GM12878 (cell line): ENCODE results near the gene CDCA7L. TPM values are rescaled to one million over a fixed set of nuclear protein-coding genes. Genes with fewer than 3 reads are reported as not detected.

Source experiments
- ATAC-seq: fragments of 200-7000 bp; cut with Tn5 transposase; 3 replicates; pipeline ENCODE4 v1.9.1; 2020; ENCODE audit warnings: mild to moderate bottlenecking, moderate library complexity
- BruUV-seq: library from RNA; stranded (reverse); fragments of 400-500 nt; replicated peaks from 2 replicates; lab custom pipeline; 2021; lab: Mats Ljungman, UMichigan
- CTCF ChIA-PET: fragments of 300-600 bp; sonication (Branson Sonifier 250); formaldehyde crosslinking; extraction: SDS; loops from one replicate; lab custom pipeline; 2021; ENCODE audit warnings: inconsistent platforms; lab: Yijun Ruan, JAX
- POLR2A ChIA-PET: fragments of 350-600 bp; formaldehyde crosslinking; extraction: SDS; loops from one replicate; lab custom pipeline; 2021; ENCODE audit warnings: inconsistent platforms; lab: Charles Lee
- RAD21 ChIA-PET: fragments of 300-600 bp; sonication (Branson Sonifier 250); formaldehyde crosslinking; loops from one replicate; lab custom pipeline; 2023; ENCODE audit warnings: antibody characterized with exemption; ENCODE audit not compliant: unreplicated experiment; lab: Charles Lee
- SMC1A ChIA-PET: fragments of 300-600 bp; sonication (Branson Sonifier 250); formaldehyde crosslinking; loops from one replicate; lab custom pipeline; 2023; ENCODE audit not compliant: unreplicated experiment, uncharacterized antibody; lab: Charles Lee
- DNase-seq: peaks from one replicate; pipeline ENCODE4 v3.0.0-alpha.2; 2011; ENCODE audit warnings: low read depth, low spot score
- FAIRE-seq: peaks from 3 replicates; lab custom pipeline; 2011; peaks lifted over from hg19 to GRCh38; lab: Jason Lieb, UNC
- H2AFZ ChIP-seq: 2 replicates; pipeline ENCODE4 v1.6.0; 2011; ENCODE audit warnings: low read depth, low read length, control low read depth; ENCODE audit not compliant: control insufficient read depth
- H3K27ac ChIP-seq: 2 replicates; pipeline ENCODE4 v1.5.1; 2011; ENCODE audit warnings: control low read depth; ENCODE audit not compliant: control insufficient read depth, insufficient read depth
- H3K27me3 ChIP-seq, 2 experiments: replicated peaks in 1 of 2; 2 replicates each; pipeline versions ENCODE4 v1.6.0 to v1.6.1; 2011; ENCODE audit warnings: low read length in 1 of 2; ENCODE audit not compliant: control insufficient read depth in 2 of 2, insufficient read depth in 2 of 2
- H3K36me3 ChIP-seq, 2 experiments: 2 replicates each; pipeline ENCODE4 v1.5.1; 2011; ENCODE audit warnings: low read length in 1 of 2; ENCODE audit not compliant: control insufficient read depth in 2 of 2, insufficient read depth in 2 of 2
- H3K4me1 ChIP-seq: 2 replicates; pipeline ENCODE4 v1.6.1; 2011; ENCODE audit warnings: mild to moderate bottlenecking, low read length, moderate library complexity, mixed read lengths; ENCODE audit not compliant: control insufficient read depth, insufficient read depth
- H3K4me2 ChIP-seq: 2 replicates; pipeline ENCODE4 v1.6.0; 2011; ENCODE audit warnings: control low read depth; ENCODE audit not compliant: control insufficient read depth, insufficient read depth
- H3K4me3 ChIP-seq: fragments of 200-600 bp; sonication (generic); 2 replicates; pipeline ENCODE4 v1.5.1; 2016
- H3K79me2 ChIP-seq: 2 replicates; pipeline ENCODE4 v1.6.0; 2011; ENCODE audit warnings: low read length; ENCODE audit not compliant: control insufficient read depth, insufficient read depth
- H3K9ac ChIP-seq: 2 replicates; pipeline ENCODE4 v1.8.0; 2011; ENCODE audit warnings: low read length, control low read depth, mixed read lengths; ENCODE audit not compliant: control insufficient read depth, insufficient read depth
- H3K9me3 ChIP-seq: replicated peaks from 3 replicates; pipeline ENCODE4 v1.5.1; 2011; ENCODE audit warnings: mild to moderate bottlenecking, low read length; ENCODE audit not compliant: control insufficient read depth, insufficient read depth
- H4K20me1 ChIP-seq: 2 replicates; pipeline ENCODE4 v1.6.0; 2011; ENCODE audit not compliant: control insufficient read depth, insufficient read depth
- CBX3 ChIP-seq: fragments of 200-600 bp; sonication (generic); IDR thresholded peaks from 2 replicates; pipeline ENCODE4 v1.6.1; 2016; ENCODE audit warnings: low read depth, borderline replicate concordance
- EED ChIP-seq: sonication (generic); IDR thresholded peaks from 2 replicates; pipeline ENCODE4 v1.6.1; 2016; ENCODE audit warnings: antibody characterized with exemption, low read depth
- ELK1 ChIP-seq: IDR thresholded peaks from 2 replicates; pipeline ENCODE4 v1.6.1; 2012; ENCODE audit warnings: low read depth, low read length, improper control_type of control experiment
- ETV6 ChIP-seq, 2 experiments: fragments of 450-650 bp in 1 of 2; IDR thresholded peaks in 1 of 2; conservative IDR thresholded peaks in 1 of 2; 2 replicates each; pipeline ENCODE4 v1.6.1; 2014; ENCODE audit warnings: antibody characterized with exemption in 1 of 2, borderline replicate concordance in 1 of 2, low read depth in 1 of 2, mild to moderate bottlenecking in 1 of 2, moderate library complexity in 1 of 2
- RAD21 ChIP-seq: IDR thresholded peaks from 2 replicates; pipeline ENCODE4 v1.6.1; 2011; ENCODE audit warnings: mild to moderate bottlenecking, low read depth, low read length, moderate library complexity; ENCODE audit not compliant: insufficient read depth
- RUNX3 ChIP-seq: IDR thresholded peaks from 2 replicates; pipeline ENCODE4 v1.6.1; 2012; ENCODE audit warnings: low read length, inconsistent platforms
- SPI1 ChIP-seq: IDR thresholded peaks from 2 replicates; pipeline ENCODE4 v1.6.1; 2011; ENCODE audit warnings: low read depth, mild to moderate bottlenecking, low read length, moderate library complexity, borderline replicate concordance; ENCODE audit not compliant: insufficient read depth
- ZNF207 ChIP-seq: fragments of 450-650 bp; IDR thresholded peaks from 2 replicates; pipeline ENCODE4 v1.6.1; 2014; ENCODE audit warnings: antibody characterized with exemption, mild to moderate bottlenecking, borderline replicate concordance
- WGBS: methylation state at CpG from one replicate; pipeline ENCODE4 v1.1.6; 2016; ENCODE audit warnings: low lambda C conversion rate; ENCODE audit not compliant: insufficient replicate concordance, insufficient coverage; ENCODE audit errors: missing lambda C conversion rate; 5-methylcytosine and 5-hydroxymethylcytosine counted together
- in situ Hi-C: fragments of 300-500 bp; cut with MboI; formaldehyde crosslinking; loops from 9 replicates; pipeline ENCODE4 v1.14.3; 2018; ENCODE audit warnings: mixed read lengths
- intact Hi-C: fragments of 100-400 bp; cut with micrococcal nuclease; formaldehyde crosslinking; loops from one replicate; pipeline ENCODE4 v1.14.2; 2022; ENCODE audit not compliant: unreplicated experiment
- polyA plus RNA-seq, 11 experiments: library from polyadenylated mRNA; depleted of rRNA in 4 of 11; unstranded in 6 of 11; stranded (reverse) in 5 of 11; fragments of >200 nt; fragmentation: Nextera tagmentation in 4 of 11; fragmentation: Illumina TruSeq in 1 of 11; extraction: Ambion mirVana in 4 of 11; extraction: Trizol in 1 of 11; gene quantifications; 1 replicate in 1 of 11; 2 replicates in 10 of 11; pipeline versions ENCODE4 v1.2.1 to v1.2.3, GENCODE V29; 2011 to 2016; ENCODE audit warnings: inconsistent platforms in 2 of 11, missing spikeins in 2 of 11, low read depth in 1 of 11
- total RNA-seq, 4 experiments: library from RNA; depleted of rRNA in 3 of 4; stranded (reverse); fragments of >200 nt in 3 of 4; fragmentation: Illumina TruSeq in 1 of 4; extraction: Trizol in 1 of 4; gene quantifications; 2 replicates each; pipeline versions ENCODE4 v1.2.1 to v1.2.3, GENCODE V29; 2013 to 2021

CDCA7L gene
- total and polyA plus RNA-seq, 10 of the 15 experiments (the other 5 are each of a cell fraction or from before 2014, with no cell fraction given) = 30.3 to 92.2 (median 68.5) TPM

GRCh38 chr7:21947946-21948345, 2.2 kb upstream of the CDCA7L start:
- in situ Hi-C loops (loop anchor here (10.0 to 25.0 kb wide), 3 partner anchors 593 to 1711 kb away; partner anchors contain the start of gene HYCC1), intact Hi-C loops (loop anchor here (2.0 to 10.0 kb wide), 3 partner anchors 53 to 593 kb away; no protein-coding TSS in a partner anchor)
- SMC1A ChIA-PET = interaction anchor here (0.6 to 9.9 kb wide), 4 partner anchors 18 to 995 kb away, joined by 3 to 96 read pairs (median 4); no protein-coding TSS in a partner anchor
- CTCF ChIA-PET = interaction anchor here (0.6 to 1.1 kb wide), 2 partner anchors 49 to 161 kb away, joined by 3 to 4 read pairs; no protein-coding TSS in a partner anchor
- no peak for DNase-seq
- BruUV-seq = no TSS peak
- Histone ChIP-seq H3K4me1 (peaks cover 27% of the 10 kb centered on the region), H3K4me3 (no peak overlapping the region)
- TF ChIP-seq RAD21 = no peak
- no peak for TF ChIP-seq ELK1
- TF ChIP-seq, all 136 proteins: peak for 0
- RAD21 ChIA-PET = interaction anchor here (1.4 to 1.5 kb wide), 2 partner anchors 12 to 51 kb away, joined by 3 to 4 read pairs; no protein-coding TSS in a partner anchor
- H3K9ac ChIP-seq = no peak overlapping the region
- POLR2A ChIA-PET = interaction anchor here (1.4 to 1.8 kb wide), 2 partner anchors 9 to 18 kb away, joined by 4 to 5 read pairs; no protein-coding TSS in a partner anchor
- no peaks in the 10 kb centered on the region for H3K36me3 ChIP-seq
- H3K27ac ChIP-seq = no peak overlapping the region
- H3K4me2 ChIP-seq = no peak overlapping the region
- H3K9me3 ChIP-seq = no peaks in the 10 kb centered on the region
- ATAC-seq = no peak
- H4K20me1 ChIP-seq = no peaks in the 10 kb centered on the region
- 29% methylated on average over 2 of the region's 2 CpGs for WGBS
- no peak overlapping the region for H2AFZ ChIP-seq
- H3K79me2 ChIP-seq = peaks cover 7% of the 10 kb centered on the region; the same call in 1 of the 2 replicates
- FAIRE-seq = no peak
- no peaks in the 10 kb centered on the region for H3K27me3 ChIP-seq

- DNase-seq = no peak
- SMC1A ChIA-PET = interaction anchor here (1.0 to 9.9 kb wide), 2 partner anchors 19 to 53 kb away, joined by 3 to 96 read pairs; no protein-coding TSS in a partner anchor
- POLR2A ChIA-PET = interaction anchor here (1.8 kb wide), 1 partner anchor 19 kb away, joined by 5 read pairs; no protein-coding TSS in a partner anchor
- BruUV-seq = no TSS peak
- in situ Hi-C loops (loop anchor here (10.0 to 25.0 kb wide), 3 partner anchors 592 to 1710 kb away; partner anchors contain the start of gene HYCC1), intact Hi-C loops (loop anchor here (2.0 to 10.0 kb wide), 3 partner anchors 54 to 592 kb away; no protein-coding TSS in a partner anchor)
- Histone ChIP-seq H3K27me3 (no peaks in the 10 kb centered on the region), H3K4me2 (peak overlapping the region; percentile 2), H3K9ac (no peak overlapping the region), H3K79me2 (peaks cover 10% of the 10 kb centered on the region), H3K4me1 (peaks cover 33% of the 10 kb centered on the region), H3K27ac (no peak overlapping the region), H4K20me1 (no peaks in the 10 kb centered on the region), H3K36me3 (no peaks in the 10 kb centered on the region), H3K4me3 (no peak overlapping the region), H2AFZ (no peak overlapping the region; the same call in 1 of the 2 replicates), H3K9me3 (no peaks in the 10 kb centered on the region)
- ATAC-seq = no peak
- FAIRE-seq = peak; percentile 23
- TF ChIP-seq EED (0 out of 2 replicates have a peak, but pooled peaks have one; percentile 40), RUNX3 (0 out of 2 replicates have a peak, but pooled peaks have one; percentile 29), ZNF207 (no peak), SPI1 (peak; percentile 49; the same call in 1 of the 2 replicates), ETV6 (conservative IDR thresholded peaks at IDR 0.05 in 1 of 2, IDR thresholded peaks at IDR 0.05 in 1 of 2; ENCODE audit: borderline replicate concordance in 1 of 2, low read depth in 1 of 2) (peak in 1 of 2 experiments; percentile 43; a peak in 1 of 4 replicates), CBX3 (no peak)
- CTCF ChIA-PET = no interaction called here
- WGBS = 48% methylated on average over 3 of the region's 3 CpGs
- RAD21 ChIA-PET = interaction anchor here (1.4 kb wide), 1 partner anchor 11 kb away, joined by 3 read pairs; no protein-coding TSS in a partner anchor
Measured at GRCh38 chr7:21947056-21947455, 1.4 kb upstream of the CDCA7L start.
